ENCODE data around the gene JCAD. TPM values are rescaled to one million over a fixed set of nuclear protein-coding genes. Genes with fewer than 3 reads are reported as not detected.
"Not testable (repeated sequence)": the region's sequence is repeated elsewhere in the genome, so short reads cannot be mapped to it uniquely, and the experiment has no call there.

JCAD gene
- total and polyA plus RNA-seq, 9 of the 15 experiments (the other 6 are each of a cell fraction or from before 2014, with no cell fraction given): not detected

DNA sequence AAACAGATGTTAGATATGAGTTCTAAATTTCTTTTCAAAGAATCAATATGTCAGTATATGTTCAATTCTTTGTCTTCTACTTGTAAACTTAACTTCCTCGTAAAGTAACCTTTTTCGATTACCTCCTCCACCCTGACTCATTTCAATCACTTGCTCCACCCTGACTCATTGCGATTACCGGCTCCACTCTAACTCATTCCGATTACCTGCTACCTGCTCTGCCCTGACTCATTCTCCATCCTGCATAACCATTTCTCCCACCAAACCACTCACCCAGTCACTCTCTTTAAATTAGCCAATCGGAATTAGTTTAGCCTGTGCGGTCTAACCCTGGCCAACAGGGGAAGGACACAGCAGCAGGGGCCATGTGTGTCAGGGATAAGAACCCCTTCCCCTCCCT is 40.3 kb upstream of the JCAD start:
- H3K79me2 ChIP-seq (ENCODE audit: control insufficient read depth, insufficient read depth, low read length); H3K36me3 ChIP-seq (ENCODE audit: control insufficient read depth, insufficient read depth, low read length); H3K27ac ChIP-seq (ENCODE audit: extremely low read depth, low read depth, low read length); BruUV-seq (replicated peaks); H3K9me3 ChIP-seq (replicated peaks; ENCODE audit: control insufficient read depth, insufficient read depth, low read depth, low read length); H3K4me3 ChIP-seq; ATAC-seq; H3K9ac ChIP-seq (ENCODE audit: insufficient read depth in 1 of 2, low read depth in 2 of 2, low read length in 2 of 2); FAIRE-seq; H3K4me1 ChIP-seq (replicated peaks in 1 of 2; ENCODE audit: control insufficient read depth in 2 of 2, insufficient read depth in 2 of 2, low read length in 2 of 2); DNase-seq (ENCODE audit: extremely low read depth in 1 of 4, low spot score in 3 of 4); CTCF ChIA-PET (ENCODE audit: low intra/inter-chr PET ratio); H3K9me1 ChIP-seq (ENCODE audit: control insufficient read depth, insufficient read depth, low read length); H3K27me3 ChIP-seq (ENCODE audit: control insufficient read depth in 2 of 2, insufficient read depth in 2 of 2, low read length in 2 of 2); POLR2A ChIA-PET; H2AFZ ChIP-seq (ENCODE audit: low read depth, low read length); H3K4me2 ChIP-seq (ENCODE audit: insufficient read depth, low read length); in situ Hi-C loops (cut with MboI); intact Hi-C loops (cut with micrococcal nuclease); H4K20me1 ChIP-seq (replicated peaks; ENCODE audit: control insufficient read depth, insufficient read depth, low read length): not testable (repeated sequence)
- 4% methylated on average over 7 of the region's 7 CpGs for WGBS (ENCODE audit: insufficient coverage, low coverage, missing lambda C conversion rate)

- H4K20me1 ChIP-seq (replicated peaks; ENCODE audit: control insufficient read depth, insufficient read depth, low read length): no peaks in the 10 kb centered on the region
- no peak overlapping the region for H2AFZ ChIP-seq (ENCODE audit: low read depth, low read length)
- WGBS (ENCODE audit: insufficient coverage, low coverage, missing lambda C conversion rate): 0% methylated on average over 1 of the region's 1 CpG
- H3K9ac ChIP-seq (ENCODE audit: insufficient read depth in 1 of 2, low read depth in 2 of 2, low read length in 2 of 2): no peak overlapping the region
- H3K4me2 ChIP-seq (ENCODE audit: insufficient read depth, low read length): no peak overlapping the region
- intact Hi-C loops (cut with micrococcal nuclease): no loop called here
- DNase-seq (ENCODE audit: extremely low read depth in 1 of 4, low spot score in 3 of 4): no peak
- CTCF ChIA-PET (ENCODE audit: low intra/inter-chr PET ratio): no interaction called here
- BruUV-seq (replicated peaks): no TSS peak
- H3K27ac ChIP-seq (ENCODE audit: extremely low read depth, low read depth, low read length): no peak overlapping the region
- no peaks in the 10 kb centered on the region; a peak in 2 of 5 replicates for H3K27me3 ChIP-seq (ENCODE audit: control insufficient read depth in 2 of 2, insufficient read depth in 2 of 2, low read length in 2 of 2)
- no peak overlapping the region for H3K4me3 ChIP-seq
- H3K9me3 ChIP-seq (replicated peaks; ENCODE audit: control insufficient read depth, insufficient read depth, low read depth, low read length): no peaks in the 10 kb centered on the region
- in situ Hi-C loops (cut with MboI): no loop called here
- ATAC-seq: no peak
- H3K79me2 ChIP-seq (ENCODE audit: control insufficient read depth, insufficient read depth, low read length): no peaks in the 10 kb centered on the region
- POLR2A ChIA-PET: interaction anchor here (1.2 kb wide), 1 partner anchor 40 kb away, joined by 3 read pairs; no protein-coding TSS in a partner anchor
- H3K9me1 ChIP-seq (ENCODE audit: control insufficient read depth, insufficient read depth, low read length): no peaks in the 10 kb centered on the region
- no peaks in the 10 kb centered on the region for H3K36me3 ChIP-seq (ENCODE audit: control insufficient read depth, insufficient read depth, low read length)
- no peaks in the 10 kb centered on the region for H3K4me1 ChIP-seq (replicated peaks in 1 of 2; ENCODE audit: control insufficient read depth in 2 of 2, insufficient read depth in 2 of 2, low read length in 2 of 2)
- no peak for FAIRE-seq
- TF ChIP-seq NR3C1 (CRISPR knock-in tag; IDR thresholded peaks at IDR 0.05) (no peak), ELK1 (CRISPR knock-in tag; IDR thresholded peaks at IDR 0.05) (no peak), TCF7 (IDR thresholded peaks at IDR 0.05; ENCODE audit: borderline replicate concordance) (no peak), ZNF384 (IDR thresholded peaks at IDR 0.05; ENCODE audit: low read depth, low read length) (no peak), PREB (CRISPR knock-in tag; IDR thresholded peaks at IDR 0.05) (no peak), RUNX1 (IDR thresholded peaks at IDR 0.05; ENCODE audit: low read depth) (no peak), ZNF263 (CRISPR knock-in tag; IDR thresholded peaks at IDR 0.05; ENCODE audit: borderline replicate concordance) (no peak), TRIM24 (IDR thresholded peaks at IDR 0.05) (no peak), MYC (IDR thresholded peaks at IDR 0.05; ENCODE audit: low read depth, low read length) (no peak), MYC (CRISPR knock-in tag; IDR thresholded peaks at IDR 0.05; ENCODE audit: borderline replicate concordance, low read depth) (no peak)
Measured at GRCh38 chr10:30099101-30099500, 39.7 kb upstream of the JCAD start.

All from K562 (cell line).